CD14-positive monocyte (primary cell): ENCODE measurements around the gene E2F4. TPM values are rescaled to one million over a fixed set of nuclear protein-coding genes. Genes with fewer than 3 reads are reported as not detected.
A peak's percentile ranks its signal among the peaks of the same experiment; 100 is the strongest.

ENCODE experiments used
- DNase-seq, 3 donors: peaks; one replicate each; pipeline ENCODE4 v3.0.0-alpha.2; 2011 to 2022
- H2AFZ ChIP-seq: 2 replicates; pipeline ENCODE4 v1.6.0; 2012; ENCODE audit warnings: mild to moderate bottlenecking, low read depth, low read length, inconsistent platforms; ENCODE audit not compliant: insufficient read depth, poor library complexity, severe bottlenecking
- H3K27ac ChIP-seq, 2 donors: 1 replicate in 1 of 2; 2 replicates in 1 of 2; pipeline ENCODE4 v1.5.1; 2012 to 2013; ENCODE audit warnings: low read length in 2 of 2, control low read depth in 1 of 2, inconsistent platforms in 1 of 2, low read depth in 1 of 2, mild to moderate bottlenecking in 1 of 2
- H3K27me3 ChIP-seq, 2 donors: one replicate each; pipeline versions ENCODE4 v1.6.0 to v1.6.1; 2011 to 2013; ENCODE audit warnings: low read length in 2 of 2; ENCODE audit not compliant: control insufficient read depth in 2 of 2, insufficient read depth in 2 of 2
- H3K36me3 ChIP-seq, 2 donors: replicated peaks in 1 of 2; 1 replicate in 1 of 2; 2 replicates in 1 of 2; pipeline versions ENCODE4 v1.5.1 to v1.6.1; 2012 to 2013; ENCODE audit warnings: low read length in 2 of 2, control low read depth in 1 of 2, inconsistent platforms in 1 of 2, mild to moderate bottlenecking in 1 of 2; ENCODE audit not compliant: insufficient read depth in 2 of 2, control insufficient read depth in 1 of 2
- H3K4me1 ChIP-seq, 2 donors: 1 replicate in 1 of 2; 2 replicates in 1 of 2; pipeline versions ENCODE4 v1.5.1 to v1.6.1; 2012 to 2013; ENCODE audit warnings: low read length in 2 of 2, control low read depth in 1 of 2, inconsistent platforms in 1 of 2, mild to moderate bottlenecking in 1 of 2, moderate library complexity in 1 of 2; ENCODE audit not compliant: insufficient read depth in 2 of 2, control insufficient read depth in 1 of 2
- H3K4me2 ChIP-seq: replicated peaks from 2 replicates; pipeline ENCODE3; 2012; ENCODE audit warnings: low read length, moderate library complexity, mild to moderate bottlenecking; ENCODE audit not compliant: poor library complexity, severe bottlenecking; ENCODE audit errors: extremely low read depth
- H3K4me3 ChIP-seq, 3 experiments: fragments of 200-600 bp in 1 of 3; sonication (generic) in 1 of 3; replicated peaks in 1 of 3; 1 replicate in 2 of 3; 2 replicates in 1 of 3; pipeline ENCODE4 v1.5.1; 2011 to 2013; ENCODE audit warnings: low read length in 3 of 3, mild to moderate bottlenecking in 3 of 3, control low read depth in 2 of 3, low read depth in 2 of 3, inconsistent platforms in 1 of 3, moderate library complexity in 1 of 3
- H3K79me2 ChIP-seq: 2 replicates; pipeline ENCODE4 v1.6.0; 2012; ENCODE audit warnings: mild to moderate bottlenecking, control low read depth, inconsistent platforms, low read length, moderate library complexity; ENCODE audit not compliant: insufficient read depth
- H3K9ac ChIP-seq: 2 replicates; pipeline ENCODE4 v1.6.0; 2017; ENCODE audit warnings: low read length, mild to moderate bottlenecking; ENCODE audit not compliant: insufficient read depth, poor library complexity, severe bottlenecking
- H3K9me3 ChIP-seq, 2 donors: replicated peaks in 1 of 2; 1 replicate in 1 of 2; 2 replicates in 1 of 2; pipeline versions ENCODE4 v1.5.1 to v1.6.1; 2012 to 2013; ENCODE audit warnings: low read length in 2 of 2, control low read depth in 1 of 2; ENCODE audit not compliant: control insufficient read depth in 1 of 2, insufficient read depth in 1 of 2
- H4K20me1 ChIP-seq: 2 replicates; pipeline ENCODE4 v1.6.0; 2012; ENCODE audit warnings: mild to moderate bottlenecking, low read length, control low read depth, moderate library complexity; ENCODE audit not compliant: insufficient read depth
- H3K27ac Mint-ChIP-seq, 7 donors: one replicate each; pipeline ENCODE4 v1.8.0; 2020; ENCODE audit warnings: mild to moderate bottlenecking in 7 of 7, mixed read lengths in 7 of 7, moderate library complexity in 6 of 7, inconsistent platforms in 2 of 7
- H3K27me3 Mint-ChIP-seq, 3 donors: one replicate each; pipeline ENCODE4 v1.8.0; 2021 to 2022; ENCODE audit warnings: low read depth in 3 of 3, mild to moderate bottlenecking in 3 of 3, mixed read lengths in 3 of 3, moderate library complexity in 3 of 3, inconsistent platforms in 1 of 3
- H3K36me3 Mint-ChIP-seq, 2 donors: one replicate each; pipeline ENCODE4 v1.8.0; 2020; ENCODE audit warnings: mixed read lengths in 2 of 2, inconsistent platforms in 1 of 2, mild to moderate bottlenecking in 1 of 2
- H3K4me1 Mint-ChIP-seq: one replicate; pipeline ENCODE4 v1.8.0; 2020; ENCODE audit warnings: mild to moderate bottlenecking, mixed read lengths
- H3K4me3 Mint-ChIP-seq, 2 donors: one replicate each; pipeline ENCODE4 v1.8.0; 2020; ENCODE audit warnings: mild to moderate bottlenecking in 2 of 2, mixed read lengths in 2 of 2, moderate library complexity in 1 of 2
- H3K9me3 Mint-ChIP-seq, 7 donors: one replicate each; pipeline ENCODE4 v1.8.0; 2020 to 2022; ENCODE audit warnings: mixed read lengths in 7 of 7, mild to moderate bottlenecking in 6 of 7, moderate library complexity in 6 of 7, inconsistent platforms in 2 of 7
- WGBS: methylation state at CpG from one replicate; pipeline ENCODE4 v1.1.5; 2013; ENCODE audit warnings: missing lambda C conversion rate; ENCODE audit not compliant: insufficient coverage; 5-methylcytosine and 5-hydroxymethylcytosine counted together
- intact Hi-C, 2 donors: fragments of 100-400 bp; cut with micrococcal nuclease; formaldehyde crosslinking; loops; one replicate each; pipeline versions ENCODE4 v1.15.0 to v1.15.1; 2023
- polyA plus RNA-seq, 3 donors: library from polyadenylated mRNA; depleted of rRNA in 1 of 3; unstranded in 2 of 3; stranded (reverse) in 1 of 3; fragments of 300-500 nt in 2 of 3; fragments of >200 nt in 1 of 3; fragmentation: Illumina TruSeq in 2 of 3; gene quantifications; 1 replicate in 2 of 3; 2 replicates in 1 of 3; pipeline ENCODE4 v1.2.3, GENCODE V29; 2012 to 2021
- TF ChIP-seq, protein P1 (sequence below): fragments of 200-600 bp; IDR thresholded peaks from one replicate; pipeline ENCODE4 v1.8.0; 2022; ENCODE audit warnings: antibody characterized with exemption, mild to moderate bottlenecking

The E2F4 gene
- polyA plus RNA-seq, 3 donors, result 53.1 to 191 (median 61.5) TPM

DNA sequence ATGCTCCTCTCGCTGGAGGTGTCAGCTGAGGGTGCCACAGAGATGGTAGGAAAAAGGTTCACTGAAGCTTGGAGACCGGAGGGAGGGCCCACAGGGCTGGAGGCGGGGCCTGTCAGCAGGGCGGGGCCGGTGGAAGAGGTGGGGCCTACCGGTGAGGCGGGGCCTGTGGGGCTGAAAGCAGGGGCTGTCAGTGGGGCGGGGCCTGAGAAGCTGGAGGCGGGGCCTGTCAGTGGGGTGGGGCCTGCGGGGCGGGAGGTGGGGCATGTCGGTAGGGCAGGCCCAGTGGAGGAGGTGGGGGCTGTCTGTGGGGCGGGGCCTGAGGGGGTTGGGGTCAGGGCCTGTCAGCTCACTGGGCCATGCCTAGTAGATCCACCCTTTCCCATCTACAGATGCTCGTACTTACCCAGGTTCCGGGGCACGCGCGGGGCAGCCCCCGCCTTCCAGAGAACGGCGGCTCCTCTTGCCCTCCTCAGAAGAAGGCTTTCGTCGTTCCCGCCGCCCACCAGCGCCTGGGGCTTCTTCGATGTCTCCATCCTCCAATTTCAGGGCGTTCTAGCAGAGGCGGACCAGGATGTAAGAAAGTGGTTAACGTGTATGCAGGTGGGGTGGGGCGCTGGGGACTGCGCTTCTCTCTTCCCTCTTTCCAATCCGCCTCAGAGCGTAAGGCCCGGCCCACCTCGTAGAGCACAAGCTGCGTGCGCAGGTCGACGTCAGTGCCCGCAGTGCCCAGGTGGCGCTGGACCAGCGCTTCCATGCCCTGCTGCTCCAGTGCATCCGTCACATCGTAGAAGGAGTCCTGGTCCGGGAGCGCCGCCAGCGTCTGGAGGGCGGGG lies 44.8 kb downstream of the E2F4 start:
- 93% methylated on average over 24 of the region's 50 CpGs for WGBS
- H3K27ac Mint-ChIP-seq, result peak overlapping the region in 6 of 7 donors; percentile 2 to 77 (median 49)
- Histone ChIP-seq H3K4me2 (no peak overlapping the region), H3K4me3 (no peak overlapping the region), H4K20me1 (peaks cover 59% of the 10 kb centered on the region), H3K4me1 (peaks cover 7 to 8% of the 10 kb centered on the region in 2 donors), H3K79me2 (peaks cover 15% of the 10 kb centered on the region), H3K27me3 (no peaks in the 10 kb centered on the region), H3K9ac (no peak overlapping the region), H3K9me3 (no peaks in the 10 kb centered on the region), H2AFZ (no peak overlapping the region), H3K27ac (no peak overlapping the region), H3K36me3 (peaks cover 63 to 82% of the 10 kb centered on the region in 2 donors)
- H3K9me3 Mint-ChIP-seq, result peaks cover 0 to 3% (median 0%) of the 10 kb centered on the region in 7 donors
- peaks cover 68 to 89% of the 10 kb centered on the region in 2 donors for H3K36me3 Mint-ChIP-seq
- TF ChIP-seq, protein P1, sequence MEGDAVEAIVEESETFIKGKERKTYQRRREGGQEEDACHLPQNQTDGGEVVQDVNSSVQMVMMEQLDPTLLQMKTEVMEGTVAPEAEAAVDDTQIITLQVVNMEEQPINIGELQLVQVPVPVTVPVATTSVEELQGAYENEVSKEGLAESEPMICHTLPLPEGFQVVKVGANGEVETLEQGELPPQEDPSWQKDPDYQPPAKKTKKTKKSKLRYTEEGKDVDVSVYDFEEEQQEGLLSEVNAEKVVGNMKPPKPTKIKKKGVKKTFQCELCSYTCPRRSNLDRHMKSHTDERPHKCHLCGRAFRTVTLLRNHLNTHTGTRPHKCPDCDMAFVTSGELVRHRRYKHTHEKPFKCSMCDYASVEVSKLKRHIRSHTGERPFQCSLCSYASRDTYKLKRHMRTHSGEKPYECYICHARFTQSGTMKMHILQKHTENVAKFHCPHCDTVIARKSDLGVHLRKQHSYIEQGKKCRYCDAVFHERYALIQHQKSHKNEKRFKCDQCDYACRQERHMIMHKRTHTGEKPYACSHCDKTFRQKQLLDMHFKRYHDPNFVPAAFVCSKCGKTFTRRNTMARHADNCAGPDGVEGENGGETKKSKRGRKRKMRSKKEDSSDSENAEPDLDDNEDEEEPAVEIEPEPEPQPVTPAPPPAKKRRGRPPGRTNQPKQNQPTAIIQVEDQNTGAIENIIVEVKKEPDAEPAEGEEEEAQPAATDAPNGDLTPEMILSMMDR, result no peak
- H3K4me1 Mint-ChIP-seq, result peaks cover 19% of the 10 kb centered on the region
- peak in 1 of 3 donors; percentile 28 for DNase-seq
- no peak overlapping the region for H3K4me3 Mint-ChIP-seq
- intact Hi-C loops, result no loop called here
- peaks cover 0 to 4% (median 2%) of the 10 kb centered on the region in 3 donors for H3K27me3 Mint-ChIP-seq

DNA sequence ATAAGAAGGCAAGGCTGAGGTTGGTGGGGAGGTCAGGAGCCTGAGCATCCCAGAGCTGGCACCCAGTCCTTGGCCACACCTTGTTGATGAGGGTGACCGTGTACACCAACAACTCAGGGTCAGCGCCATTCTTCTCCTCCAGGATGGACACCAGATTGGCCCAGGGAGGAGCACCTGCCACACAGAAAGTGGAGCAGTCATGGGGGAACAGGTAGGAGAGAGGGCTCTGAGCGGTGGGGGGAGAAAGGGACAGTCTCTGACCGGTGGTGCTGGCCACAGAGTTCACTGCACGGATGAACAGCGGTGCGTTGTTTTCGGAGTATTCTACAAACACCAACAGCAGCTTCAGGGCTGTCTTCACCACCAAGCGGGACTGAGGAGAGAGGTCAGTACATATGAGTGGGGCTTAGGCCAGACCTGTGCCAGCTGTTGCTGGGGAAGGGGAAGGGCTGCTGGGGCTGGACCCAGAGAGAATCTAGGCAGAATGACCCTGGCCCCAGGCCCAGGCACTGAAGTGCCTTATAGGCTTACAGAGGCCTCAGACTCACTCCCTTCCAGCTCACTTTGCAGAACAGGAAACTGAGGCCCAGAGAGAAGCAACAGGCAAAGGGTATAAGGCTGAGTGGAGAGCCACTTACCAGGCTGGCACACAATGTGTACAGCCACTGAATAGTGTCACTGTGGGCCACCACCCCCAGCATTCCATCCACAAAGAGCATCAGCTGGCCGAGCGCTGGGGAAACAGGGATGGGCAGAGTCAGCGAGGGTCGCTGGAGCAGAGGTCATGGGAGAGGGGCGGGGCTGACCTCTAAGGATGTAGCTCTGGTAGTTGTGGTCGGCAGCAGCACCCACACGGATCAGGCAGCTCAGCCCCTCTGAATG lies 45.7 kb downstream of the E2F4 start:
- intact Hi-C loops, result no loop called here
- H3K4me3 Mint-ChIP-seq, result no peak overlapping the region
- TF ChIP-seq, protein P1, result no peak

More for the DNA sequence above, 45.7 kb downstream of the E2F4 start:
- peak overlapping the region in 1 of 2 donors; percentile 1 for H3K27ac ChIP-seq
- H3K27me3 Mint-ChIP-seq, result peaks cover 0 to 4% (median 2%) of the 10 kb centered on the region in 3 donors
- H3K79me2 ChIP-seq, result peaks cover 23% of the 10 kb centered on the region
- H3K27me3 ChIP-seq, result no peaks in the 10 kb centered on the region
- no peak overlapping the region for H3K4me3 ChIP-seq
- no peaks in the 10 kb centered on the region for H3K9me3 ChIP-seq
- H3K9ac ChIP-seq, result no peak overlapping the region
- H3K36me3 Mint-ChIP-seq, result peaks cover 70 to 88% of the 10 kb centered on the region in 2 donors
- H3K27ac Mint-ChIP-seq, result peak overlapping the region in 4 of 7 donors; percentile 26 to 71 (median 50)
- H2AFZ ChIP-seq, result no peak overlapping the region
- no peak for DNase-seq
- peaks cover 60% of the 10 kb centered on the region for H4K20me1 ChIP-seq
- peaks cover 25% of the 10 kb centered on the region for H3K4me1 Mint-ChIP-seq
- H3K4me2 ChIP-seq, result no peak overlapping the region
- H3K9me3 Mint-ChIP-seq, result peaks cover 0 to 3% (median 0%) of the 10 kb centered on the region in 7 donors
- peaks cover 16% of the 10 kb centered on the region in 2 donors for H3K4me1 ChIP-seq
- peaks cover 59 to 77% of the 10 kb centered on the region in 2 donors for H3K36me3 ChIP-seq
- WGBS, result 100% methylated on average over 3 of the region's 16 CpGs
